ENCODE measurements around the gene ANKS1B. TPM values are rescaled to one million over a fixed set of nuclear protein-coding genes. Genes with fewer than 3 reads are reported as not detected.

ANKS1B gene
- total RNA-seq, 1 experiment from 2014 or later, result 0.61 TPM

DNA sequence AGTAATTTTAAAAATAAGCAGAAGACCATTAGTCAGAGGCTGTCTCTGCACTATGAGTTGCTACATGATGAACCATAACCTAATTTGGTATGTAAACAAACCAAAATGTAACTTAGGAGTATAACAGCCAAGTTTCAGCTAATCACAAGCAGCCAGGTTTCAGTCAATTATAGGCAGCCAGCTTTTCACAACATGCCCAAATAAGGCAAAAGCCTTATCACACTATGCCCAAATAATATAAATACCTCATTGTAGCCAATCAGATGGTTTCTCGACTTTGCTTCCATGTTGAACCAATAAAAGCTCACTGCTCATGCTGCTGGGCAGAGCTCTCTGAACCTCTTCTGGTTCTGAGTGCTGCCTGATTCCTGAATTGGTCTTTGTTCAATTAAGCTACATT, 298.6 kb downstream of the ANKS1B start:
- H3K4me1 Mint-ChIP-seq (ENCODE audit: low read depth, unreplicated experiment), result no peaks in the 10 kb centered on the region
- Histone ChIP-seq H3K36me3 (ENCODE audit: control insufficient read depth, insufficient read depth, low read length) (no peaks in the 10 kb centered on the region), H3K4me1 (no peaks in the 10 kb centered on the region), H3K4me3 (ENCODE audit: low read depth, low read length) (no peak overlapping the region), H3K9me3 (no peaks in the 10 kb centered on the region), H3K27me3 (replicated peaks; ENCODE audit: control insufficient read depth, insufficient read depth, low read length) (no peaks in the 10 kb centered on the region)
- H3K27ac Mint-ChIP-seq (ENCODE audit: unreplicated experiment), result no peak overlapping the region
- POLR2A ChIA-PET, result no interaction called here
- TF ChIP-seq, protein P1, sequence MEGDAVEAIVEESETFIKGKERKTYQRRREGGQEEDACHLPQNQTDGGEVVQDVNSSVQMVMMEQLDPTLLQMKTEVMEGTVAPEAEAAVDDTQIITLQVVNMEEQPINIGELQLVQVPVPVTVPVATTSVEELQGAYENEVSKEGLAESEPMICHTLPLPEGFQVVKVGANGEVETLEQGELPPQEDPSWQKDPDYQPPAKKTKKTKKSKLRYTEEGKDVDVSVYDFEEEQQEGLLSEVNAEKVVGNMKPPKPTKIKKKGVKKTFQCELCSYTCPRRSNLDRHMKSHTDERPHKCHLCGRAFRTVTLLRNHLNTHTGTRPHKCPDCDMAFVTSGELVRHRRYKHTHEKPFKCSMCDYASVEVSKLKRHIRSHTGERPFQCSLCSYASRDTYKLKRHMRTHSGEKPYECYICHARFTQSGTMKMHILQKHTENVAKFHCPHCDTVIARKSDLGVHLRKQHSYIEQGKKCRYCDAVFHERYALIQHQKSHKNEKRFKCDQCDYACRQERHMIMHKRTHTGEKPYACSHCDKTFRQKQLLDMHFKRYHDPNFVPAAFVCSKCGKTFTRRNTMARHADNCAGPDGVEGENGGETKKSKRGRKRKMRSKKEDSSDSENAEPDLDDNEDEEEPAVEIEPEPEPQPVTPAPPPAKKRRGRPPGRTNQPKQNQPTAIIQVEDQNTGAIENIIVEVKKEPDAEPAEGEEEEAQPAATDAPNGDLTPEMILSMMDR (IDR thresholded peaks at IDR 0.05; ENCODE audit: insufficient read depth in 1 of 2, low read depth in 1 of 2, low read length in 1 of 2, severe bottlenecking in 1 of 2, unreplicated experiment in 1 of 2), result no peak
- H3K36me3 Mint-ChIP-seq (ENCODE audit: insufficient read depth, unreplicated experiment), result no peaks in the 10 kb centered on the region
- no peaks in the 10 kb centered on the region for H3K9me3 Mint-ChIP-seq (ENCODE audit: unreplicated experiment)
- intact Hi-C loops (cut with micrococcal nuclease; ENCODE audit: unreplicated experiment), result no loop called here
- H3K27me3 Mint-ChIP-seq (ENCODE audit: insufficient read depth, unreplicated experiment), result peaks cover 3% of the 10 kb centered on the region
- CTCF ChIA-PET, result no interaction called here
- BruUV-seq (replicated peaks), result no TSS peak
- H3K4me3 Mint-ChIP-seq (ENCODE audit: unreplicated experiment), result no peak overlapping the region
- no peak for DNase-seq

GRCh38 chr12:99680276-99680675, 304.5 kb downstream of the ANKS1B start:
- Histone ChIP-seq H3K36me3 (ENCODE audit: control insufficient read depth, insufficient read depth, low read length) (no peaks in the 10 kb centered on the region), H3K27me3 (replicated peaks; ENCODE audit: control insufficient read depth, insufficient read depth, low read length) (no peaks in the 10 kb centered on the region), H3K4me3 (ENCODE audit: low read depth, low read length) (no peak overlapping the region), H3K9me3 (no peaks in the 10 kb centered on the region), H3K4me1 (no peaks in the 10 kb centered on the region)
- intact Hi-C loops (cut with micrococcal nuclease; ENCODE audit: unreplicated experiment), result no loop called here
- ChIA-PET POLR2A (no interaction called here), CTCF (no interaction called here)
- no peak overlapping the region for H3K27ac Mint-ChIP-seq (ENCODE audit: unreplicated experiment)
- H3K4me3 Mint-ChIP-seq (ENCODE audit: unreplicated experiment), result no peak overlapping the region
- H3K4me1 Mint-ChIP-seq (ENCODE audit: low read depth, unreplicated experiment), result no peaks in the 10 kb centered on the region
- peaks cover 3% of the 10 kb centered on the region for H3K27me3 Mint-ChIP-seq (ENCODE audit: insufficient read depth, unreplicated experiment)
- no peaks in the 10 kb centered on the region for H3K9me3 Mint-ChIP-seq (ENCODE audit: unreplicated experiment)
- no TSS peak for BruUV-seq (replicated peaks)
- TF ChIP-seq, protein P1 (IDR thresholded peaks at IDR 0.05; ENCODE audit: insufficient read depth in 1 of 2, low read depth in 1 of 2, low read length in 1 of 2, severe bottlenecking in 1 of 2, unreplicated experiment in 1 of 2), result no peak
- no peaks in the 10 kb centered on the region for H3K36me3 Mint-ChIP-seq (ENCODE audit: insufficient read depth, unreplicated experiment)
- no peak for DNase-seq

GRCh38 chr12:99670635-99671034, 314.1 kb downstream of the ANKS1B start:
- H3K4me1 Mint-ChIP-seq (ENCODE audit: low read depth, unreplicated experiment), result no peaks in the 10 kb centered on the region
- Histone ChIP-seq H3K9me3 (no peaks in the 10 kb centered on the region), H3K27me3 (replicated peaks; ENCODE audit: control insufficient read depth, insufficient read depth, low read length) (no peaks in the 10 kb centered on the region), H3K4me1 (no peaks in the 10 kb centered on the region), H3K36me3 (ENCODE audit: control insufficient read depth, insufficient read depth, low read length) (no peaks in the 10 kb centered on the region), H3K4me3 (ENCODE audit: low read depth, low read length) (no peak overlapping the region)
- ChIA-PET CTCF (no interaction called here), POLR2A (no interaction called here)
- H3K27ac Mint-ChIP-seq (ENCODE audit: unreplicated experiment), result no peak overlapping the region
- no peaks in the 10 kb centered on the region for H3K36me3 Mint-ChIP-seq (ENCODE audit: insufficient read depth, unreplicated experiment)
- H3K9me3 Mint-ChIP-seq (ENCODE audit: unreplicated experiment), result no peaks in the 10 kb centered on the region
- H3K4me3 Mint-ChIP-seq (ENCODE audit: unreplicated experiment), result no peak overlapping the region
- no peak for DNase-seq
- TF ChIP-seq, protein P1 (IDR thresholded peaks at IDR 0.05; ENCODE audit: insufficient read depth in 1 of 2, low read depth in 1 of 2, low read length in 1 of 2, severe bottlenecking in 1 of 2, unreplicated experiment in 1 of 2), result no peak
- H3K27me3 Mint-ChIP-seq (ENCODE audit: insufficient read depth, unreplicated experiment), result peaks cover 2% of the 10 kb centered on the region
- intact Hi-C loops (cut with micrococcal nuclease; ENCODE audit: unreplicated experiment), result no loop called here
- no TSS peak for BruUV-seq (replicated peaks)

Data from Caco-2 (cell line).